Ectodermal cell (in vitro differentiated cells): ENCODE data around the gene NEK10. TPM values are rescaled to one million over a fixed set of nuclear protein-coding genes. Genes with fewer than 3 reads are reported as not detected.
A peak's percentile ranks its signal among the peaks of the same experiment; 100 is the strongest.
"Not testable (repeated sequence)": the region's sequence is repeated elsewhere in the genome, so short reads cannot be mapped to it uniquely, and the experiment has no call there.

Experiments
- H3K27ac ChIP-seq: 2 replicates; pipeline ENCODE4 v1.7.0; 2013; ENCODE audit warnings: mild to moderate bottlenecking, low read depth, low read length; ENCODE audit not compliant: insufficient read depth, poor library complexity, severe bottlenecking
- H3K27me3 ChIP-seq: 2 replicates; pipeline ENCODE4 v1.7.0; 2013; ENCODE audit warnings: mild to moderate bottlenecking, low read length; ENCODE audit not compliant: insufficient read depth, control insufficient read depth, poor library complexity, severe bottlenecking
- H3K36me3 ChIP-seq: one replicate; pipeline ENCODE4 v1.7.0; 2013; ENCODE audit warnings: low read length; ENCODE audit not compliant: control insufficient read depth, insufficient read depth
- H3K4me1 ChIP-seq: one replicate; pipeline ENCODE4 v1.7.0; 2013; ENCODE audit warnings: low read length; ENCODE audit not compliant: control insufficient read depth, insufficient read depth
- H3K4me3 ChIP-seq: 2 replicates; pipeline ENCODE4 v1.7.0; 2013; ENCODE audit warnings: low read depth, low read length, control low read depth; ENCODE audit not compliant: insufficient read depth
- H3K9me3 ChIP-seq: 2 replicates; pipeline ENCODE4 v1.7.0; 2013; ENCODE audit warnings: mild to moderate bottlenecking, low read length, moderate library complexity; ENCODE audit not compliant: control insufficient read depth
- WGBS, 2 experiments: methylation state at CpG; one replicate each; pipeline ENCODE4 v1.1.7; 2013; ENCODE audit warnings: missing lambda C conversion rate in 2 of 2; 5-methylcytosine and 5-hydroxymethylcytosine counted together
- polyA plus RNA-seq, 4 experiments: library from polyadenylated mRNA; stranded (reverse); fragments of 50-300 nt; gene quantifications; one replicate each; pipeline ENCODE4 v1.2.3, GENCODE V29; 2013

NEK10 gene
- polyA plus RNA-seq (2013, experiment 1 of 4): 1.3 TPM
- 1.0 TPM for polyA plus RNA-seq (2013, experiment 2 of 4)
- 1.8 TPM for polyA plus RNA-seq (2013, experiment 3 of 4)
- 0.61 TPM for polyA plus RNA-seq (2013, experiment 4 of 4)

DNA sequence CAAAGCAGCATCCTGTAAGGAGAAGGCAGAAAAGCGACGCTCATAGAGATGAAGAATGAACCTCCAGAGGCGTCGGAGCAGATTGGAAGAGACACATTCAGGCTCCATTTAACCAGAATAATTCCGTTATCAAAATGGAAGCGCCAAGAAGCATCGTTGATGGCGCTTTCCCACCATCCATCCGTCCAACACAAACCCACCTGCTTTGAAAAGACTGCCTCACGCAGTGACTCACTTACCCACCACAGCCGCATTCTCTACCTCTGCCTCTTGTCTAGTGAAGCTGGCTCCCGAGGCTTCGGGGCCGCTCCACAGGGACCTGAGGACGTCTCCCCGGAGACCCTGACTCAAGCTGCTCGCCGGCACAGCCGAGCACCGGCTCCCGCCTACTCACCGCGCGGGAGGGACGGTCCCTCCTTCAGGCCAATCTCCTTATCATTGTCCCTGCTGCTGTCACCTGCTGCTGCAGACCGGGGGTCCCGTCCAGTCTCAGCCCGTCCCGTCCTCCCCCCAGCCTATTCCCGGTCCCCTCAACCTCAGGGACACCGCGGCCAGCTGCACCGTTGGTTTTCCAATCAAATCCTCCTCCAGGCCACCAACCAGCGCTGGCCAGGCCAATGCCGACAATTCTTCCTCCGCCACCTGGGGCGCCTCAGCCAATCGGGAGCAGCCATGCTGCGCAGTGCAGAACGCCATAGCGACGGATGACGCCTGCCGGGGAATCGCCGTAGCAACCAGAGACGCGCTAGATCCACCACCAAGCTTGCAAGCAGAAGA is at the start of gene NEK10:
Gene NEK10, minus strand, starts transcription at position 553 of the 777 bp plus-strand sequence. CDS start 16,501 bp downstream, outside the sequence.
- H3K27ac ChIP-seq: no peak within 1 kb of the TSS
- no peaks in the 10 kb centered on the region for H3K36me3 ChIP-seq
- H3K4me3 ChIP-seq: peak within 1 kb of the TSS; percentile 63
- H3K27me3 ChIP-seq: no peaks in the 10 kb centered on the region
- 26 to 28% methylated on average over 48 of the region's 48 CpGs for WGBS, 2 experiments
- H3K9me3 ChIP-seq: no peaks in the 10 kb centered on the region
- H3K4me1 ChIP-seq: no peaks in the 10 kb centered on the region

- H3K27ac ChIP-seq: no peak overlapping the region
- H3K4me1 ChIP-seq: no peaks in the 10 kb centered on the region
- 92 to 100% methylated on average over 1 of the region's 1 CpG for WGBS, 2 experiments
- no peaks in the 10 kb centered on the region for H3K27me3 ChIP-seq
- no peak overlapping the region for H3K4me3 ChIP-seq
- peaks cover 16% of the 10 kb centered on the region for H3K36me3 ChIP-seq
- no peaks in the 10 kb centered on the region for H3K9me3 ChIP-seq
Measured at GRCh38 chr3:27415202-27415601, 46.0 kb upstream of the NEK10 start.

DNA sequence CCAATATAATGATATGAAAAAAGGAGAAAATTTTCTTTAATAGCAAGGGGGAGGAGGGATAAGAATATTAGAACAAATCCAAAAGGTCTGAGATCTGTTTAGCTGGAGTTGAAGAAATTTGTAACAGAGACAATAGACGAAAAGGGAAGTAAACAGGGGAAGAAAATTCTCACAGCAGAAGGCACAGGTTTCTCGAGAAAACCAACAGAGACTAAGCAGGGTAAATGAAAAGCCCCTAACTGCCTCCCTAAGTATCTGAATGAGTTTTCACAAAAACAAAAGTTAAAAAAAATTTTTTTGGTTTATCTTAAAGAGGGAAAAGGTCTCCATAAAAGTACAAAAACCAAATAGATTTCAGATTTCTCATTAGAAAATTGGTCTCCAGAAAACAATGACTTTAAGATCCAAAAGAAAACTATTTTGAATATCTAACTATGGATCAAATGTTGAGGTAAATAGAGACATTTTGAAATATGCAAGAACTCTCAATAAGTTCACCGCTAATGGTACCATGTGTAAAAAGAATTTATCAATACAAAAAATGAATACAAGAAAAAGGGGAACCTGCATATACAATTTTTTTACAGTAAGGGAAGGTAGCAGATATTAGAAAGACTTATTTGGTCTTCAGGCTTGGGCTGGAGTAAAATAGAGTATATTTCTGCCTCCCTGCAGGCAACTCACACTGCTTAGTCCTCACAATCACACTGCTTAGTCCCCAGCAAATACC is 23.9 kb upstream of the NEK10 start:
- Histone ChIP-seq H3K9me3 (no peaks in the 10 kb centered on the region), H3K27me3 (no peaks in the 10 kb centered on the region), H3K4me3 (no peak overlapping the region), H3K4me1 (no peaks in the 10 kb centered on the region), H3K36me3 (peaks cover 8% of the 10 kb centered on the region), H3K27ac (no peak overlapping the region)
- WGBS, 2 experiments: 65 to 100% methylated on average over 2 to 3 of the region's 3 CpGs

GRCh38 chr3:27392414-27392813 is 23.2 kb upstream of the NEK10 start:
- H3K36me3 ChIP-seq, H3K4me1 ChIP-seq, H3K4me3 ChIP-seq, H3K27me3 ChIP-seq, H3K27ac ChIP-seq, H3K9me3 ChIP-seq: not testable (repeated sequence)
- WGBS, 2 experiments: 88 to 94% methylated on average over 10 of the region's 10 CpGs

GRCh38 chr3:27391796-27392195 is 22.6 kb upstream of the NEK10 start:
- Histone ChIP-seq H3K27me3 (no peaks in the 10 kb centered on the region), H3K9me3 (no peaks in the 10 kb centered on the region), H3K36me3 (peaks cover 8% of the 10 kb centered on the region), H3K4me1 (no peaks in the 10 kb centered on the region), H3K4me3 (no peak overlapping the region), H3K27ac (no peak overlapping the region)
- 86 to 100% methylated on average over 1 of the region's 1 CpG for WGBS, 2 experiments

DNA sequence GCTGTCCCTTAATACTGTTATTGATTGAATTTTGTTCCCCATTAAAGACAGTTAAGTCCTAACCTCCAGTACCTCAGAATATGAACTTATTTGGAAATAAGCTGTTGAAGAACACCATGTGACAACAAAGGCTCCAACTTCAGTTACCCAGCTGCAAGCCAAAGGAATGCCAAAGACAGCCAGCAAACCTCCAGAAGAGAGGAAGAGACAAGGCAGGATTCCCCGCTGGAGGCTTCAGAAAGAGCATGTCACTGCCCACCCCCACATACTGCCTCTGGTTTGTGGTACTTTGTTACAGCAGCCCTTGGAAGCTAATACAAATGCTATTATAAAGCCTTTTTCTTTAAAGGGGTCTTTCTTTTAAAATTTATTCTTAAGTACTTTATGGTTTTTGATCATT is 18.4 kb upstream of the NEK10 start:
- Histone ChIP-seq H3K27ac (no peak overlapping the region), H3K4me3 (no peak overlapping the region), H3K36me3 (peaks cover 21% of the 10 kb centered on the region), H3K27me3 (no peaks in the 10 kb centered on the region), H3K9me3 (no peaks in the 10 kb centered on the region), H3K4me1 (no peaks in the 10 kb centered on the region)
- WGBS, 2 experiments: 57% methylated on average over 1 of the region's 1 CpG; no CpG with 5 or more reads in 1 of the 2 experiments

- H3K4me3 ChIP-seq: no peak overlapping the region
- H3K36me3 ChIP-seq: peaks cover 16% of the 10 kb centered on the region
- no peak overlapping the region for H3K27ac ChIP-seq
- no peaks in the 10 kb centered on the region for H3K4me1 ChIP-seq
- no peaks in the 10 kb centered on the region for H3K9me3 ChIP-seq
- H3K27me3 ChIP-seq: no peaks in the 10 kb centered on the region
Measured at GRCh38 chr3:27385504-27385903, 16.3 kb upstream of the NEK10 start.

GRCh38 chr3:27384191-27384590 is 15.0 kb upstream of the NEK10 start:
- H3K36me3 ChIP-seq: peaks cover 16% of the 10 kb centered on the region
- WGBS, 2 experiments: no CpG with 5 or more reads among the region's 1 CpG
- H3K9me3 ChIP-seq: no peaks in the 10 kb centered on the region

GRCh38 chr3:27380433-27381357 is 11.5 kb upstream of the NEK10 start:
- Histone ChIP-seq H3K27me3 (no peaks in the 10 kb centered on the region), H3K4me3 (no peak overlapping the region), H3K4me1 (no peaks in the 10 kb centered on the region), H3K27ac (no peak overlapping the region), H3K36me3 (peaks cover 16% of the 10 kb centered on the region), H3K9me3 (no peaks in the 10 kb centered on the region)
- WGBS, 2 experiments: 96 to 100% methylated on average over 2 of the region's 3 CpGs

More at GRCh38 chr3:27384191-27384590, 15.0 kb upstream of the NEK10 start:
- no peak overlapping the region for H3K4me3 ChIP-seq
- no peaks in the 10 kb centered on the region for H3K27me3 ChIP-seq
- no peaks in the 10 kb centered on the region for H3K4me1 ChIP-seq
- no peak overlapping the region for H3K27ac ChIP-seq
